Testis (tissue), 3 donors: Measurements from ENCODE around the gene BST2. TPM values are rescaled to one million over a fixed set of nuclear protein-coding genes. Genes with fewer than 3 reads are reported as not detected.

Source experiments
- DNase-seq: peaks from one replicate; pipeline ENCODE4 v3.0.0-alpha.2; 2019
- H3K27ac ChIP-seq, 2 donors: fragments of 200-600 bp; sonication (generic); one replicate each; pipeline ENCODE4 v1.5.1; 2019
- H3K27me3 ChIP-seq: fragments of 200-600 bp; sonication (generic); one replicate; pipeline ENCODE4 v1.5.1; 2019
- H3K36me3 ChIP-seq: fragments of 200-600 bp; sonication (generic); one replicate; pipeline ENCODE4 v1.5.1; 2017; ENCODE audit warnings: low read depth; ENCODE audit errors: missing control alignments
- H3K4me1 ChIP-seq: fragments of 200-600 bp; sonication (generic); one replicate; pipeline ENCODE4 v1.5.1; 2019
- H3K4me3 ChIP-seq, 2 donors: fragments of 200-600 bp; sonication (generic); one replicate each; pipeline ENCODE4 v1.5.1; 2017 to 2019
- H3K9me3 ChIP-seq: fragments of 200-600 bp; sonication (generic); one replicate; pipeline ENCODE4 v1.5.1; 2017
- POLR2A ChIP-seq: fragments of 450-650 bp; IDR thresholded peaks from one replicate; pipeline ENCODE4 v1.6.1; 2017; ENCODE audit warnings: antibody characterized with exemption, mild to moderate bottlenecking, moderate library complexity
- WGBS, 2 donors: methylation state at CpG; one replicate each; pipeline ENCODE4 v1.1.5; 2018; 5-methylcytosine and 5-hydroxymethylcytosine counted together
- intact Hi-C: fragments of 100-400 bp; cut with DNase I; formaldehyde crosslinking; loops from one replicate; pipeline ENCODE4 v1.15.1; 2023; ENCODE audit warnings: low total_unique reads
- polyA plus RNA-seq: library from polyadenylated mRNA; stranded (reverse); fragments of 350-450 nt; fragmentation: Illumina TruSeq; extraction: RNeasy Lipid Tissue Mini Kit (QIAGEN cat#74804); gene quantifications from one replicate; pipeline ENCODE4 v1.2.3, GENCODE V29; 2014; ENCODE audit warnings: low read depth, low replicate concordance; ENCODE audit not compliant: insufficient read depth
- total RNA-seq, 2 donors: library from RNA; depleted of rRNA; stranded (reverse); fragments of >200 nt; gene quantifications; one replicate each; pipeline ENCODE4 v1.2.3, GENCODE V29; 2016
- TF ChIP-seq, protein P1 (sequence below), 3 experiments: fragments of 450-650 bp in 2 of 3; fragments of 200-600 bp in 1 of 3; sonication (generic) in 1 of 3; IDR thresholded peaks; one replicate each; pipeline ENCODE4 v1.5.1; 2016 to 2019; ENCODE audit warnings: antibody characterized with exemption in 3 of 3, mild to moderate bottlenecking in 2 of 3, moderate library complexity in 1 of 3

BST2 gene
- total and polyA plus RNA-seq, 3 donors from 2014 or later = 37.4 to 71.4 (median 64.4) TPM

DNA sequence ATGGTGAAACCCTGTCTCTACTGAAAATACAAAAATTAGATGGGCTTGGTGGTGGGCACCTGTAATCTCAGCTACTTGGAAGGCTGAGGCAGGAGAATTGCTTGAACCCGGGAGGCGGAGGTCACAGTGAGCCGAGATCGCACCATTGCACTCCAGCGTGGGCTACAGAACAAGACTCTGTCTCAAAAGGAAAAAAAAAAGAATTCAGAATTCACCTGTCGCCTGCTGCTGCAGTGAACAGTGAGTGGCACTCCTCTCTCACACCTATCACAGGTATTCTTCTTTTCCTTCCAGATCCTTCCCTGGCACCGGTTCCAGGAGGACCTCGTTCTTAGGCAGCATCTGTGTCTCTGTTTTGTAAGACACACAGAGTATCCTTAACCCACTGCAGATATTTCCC lies 8.7 kb upstream of the BST2 start:
- TF ChIP-seq, protein P1, sequence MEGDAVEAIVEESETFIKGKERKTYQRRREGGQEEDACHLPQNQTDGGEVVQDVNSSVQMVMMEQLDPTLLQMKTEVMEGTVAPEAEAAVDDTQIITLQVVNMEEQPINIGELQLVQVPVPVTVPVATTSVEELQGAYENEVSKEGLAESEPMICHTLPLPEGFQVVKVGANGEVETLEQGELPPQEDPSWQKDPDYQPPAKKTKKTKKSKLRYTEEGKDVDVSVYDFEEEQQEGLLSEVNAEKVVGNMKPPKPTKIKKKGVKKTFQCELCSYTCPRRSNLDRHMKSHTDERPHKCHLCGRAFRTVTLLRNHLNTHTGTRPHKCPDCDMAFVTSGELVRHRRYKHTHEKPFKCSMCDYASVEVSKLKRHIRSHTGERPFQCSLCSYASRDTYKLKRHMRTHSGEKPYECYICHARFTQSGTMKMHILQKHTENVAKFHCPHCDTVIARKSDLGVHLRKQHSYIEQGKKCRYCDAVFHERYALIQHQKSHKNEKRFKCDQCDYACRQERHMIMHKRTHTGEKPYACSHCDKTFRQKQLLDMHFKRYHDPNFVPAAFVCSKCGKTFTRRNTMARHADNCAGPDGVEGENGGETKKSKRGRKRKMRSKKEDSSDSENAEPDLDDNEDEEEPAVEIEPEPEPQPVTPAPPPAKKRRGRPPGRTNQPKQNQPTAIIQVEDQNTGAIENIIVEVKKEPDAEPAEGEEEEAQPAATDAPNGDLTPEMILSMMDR (IDR thresholded peaks at IDR 0.05) = no peak
- no peak for TF ChIP-seq POLR2A
- Histone ChIP-seq H3K36me3 (no peaks in the 10 kb centered on the region), H3K27ac (peak overlapping the region; percentile 9 to 76), H3K4me3 (no peak overlapping the region), H3K4me1 (peaks cover 12% of the 10 kb centered on the region), H3K27me3 (no peaks in the 10 kb centered on the region), H3K9me3 (no peaks in the 10 kb centered on the region)
- DNase-seq = no peak
- intact Hi-C loops = no loop called here
- WGBS, 2 donors = 89% methylated on average over 8 of the region's 8 CpGs

DNA sequence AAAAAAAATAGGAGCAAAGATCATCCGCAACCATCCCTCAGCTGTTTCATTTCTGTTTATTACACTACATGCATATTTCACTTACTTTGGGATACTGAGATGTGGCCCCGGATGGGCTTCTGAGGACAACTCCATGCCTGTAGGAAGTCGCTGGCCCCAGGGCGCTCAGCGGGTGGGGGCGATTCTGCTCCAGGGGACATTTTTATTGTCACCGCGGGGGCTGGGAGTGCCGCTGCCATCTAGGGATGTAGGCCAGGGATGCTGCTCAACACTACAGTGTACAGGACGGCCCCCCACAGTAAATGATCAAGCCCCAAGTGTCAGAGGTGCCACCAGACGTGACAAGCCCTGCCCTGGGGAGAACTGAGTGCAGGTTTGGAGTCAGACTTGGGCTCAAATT lies 6.4 kb upstream of the BST2 start:
- H3K9me3 ChIP-seq = no peaks in the 10 kb centered on the region
- no peak overlapping the region for H3K4me3 ChIP-seq
- DNase-seq = no peak
- TF ChIP-seq POLR2A = no peak
- TF ChIP-seq, protein P1 (IDR thresholded peaks at IDR 0.05) = no peak
- no peaks in the 10 kb centered on the region for H3K27me3 ChIP-seq
- H3K27ac ChIP-seq = peak overlapping the region in 1 of 2 donors; percentile 36
- peaks cover 8% of the 10 kb centered on the region for H3K4me1 ChIP-seq
- H3K36me3 ChIP-seq = no peaks in the 10 kb centered on the region
- 89 to 91% methylated on average over 11 of the region's 11 CpGs for WGBS, 2 donors
- intact Hi-C loops = no loop called here

DNA sequence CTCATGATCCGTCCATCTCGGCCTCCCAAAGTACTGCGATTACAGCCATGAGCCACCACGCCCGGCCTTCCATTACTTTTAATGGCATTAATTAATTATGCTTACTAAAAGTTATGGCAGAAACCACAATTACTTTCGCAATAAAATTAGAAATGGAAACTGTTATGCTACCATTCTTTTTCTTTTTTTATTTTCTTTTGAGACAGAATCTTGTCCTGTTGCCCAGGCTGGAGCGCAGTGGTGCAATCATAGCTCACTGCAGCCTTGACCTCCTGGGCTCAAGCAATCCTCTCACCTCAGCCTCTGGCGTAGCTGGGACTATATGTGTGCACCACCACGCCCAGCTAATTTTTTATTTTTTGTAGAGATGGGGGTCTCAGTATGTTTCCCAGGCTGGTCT lies 4.6 kb upstream of the BST2 start:
- Histone ChIP-seq H3K27me3 (no peaks in the 10 kb centered on the region), H3K9me3 (no peaks in the 10 kb centered on the region), H3K4me1 (peaks cover 16% of the 10 kb centered on the region), H3K27ac (no peak overlapping the region), H3K36me3 (no peaks in the 10 kb centered on the region), H3K4me3 (no peak overlapping the region)
- TF ChIP-seq, protein P1 (IDR thresholded peaks at IDR 0.05) = no peak
- no peak for TF ChIP-seq POLR2A
- intact Hi-C loops = no loop called here
- peak; percentile 55 for DNase-seq
- WGBS, 2 donors = 77 to 89% methylated on average over 9 of the region's 9 CpGs

DNA sequence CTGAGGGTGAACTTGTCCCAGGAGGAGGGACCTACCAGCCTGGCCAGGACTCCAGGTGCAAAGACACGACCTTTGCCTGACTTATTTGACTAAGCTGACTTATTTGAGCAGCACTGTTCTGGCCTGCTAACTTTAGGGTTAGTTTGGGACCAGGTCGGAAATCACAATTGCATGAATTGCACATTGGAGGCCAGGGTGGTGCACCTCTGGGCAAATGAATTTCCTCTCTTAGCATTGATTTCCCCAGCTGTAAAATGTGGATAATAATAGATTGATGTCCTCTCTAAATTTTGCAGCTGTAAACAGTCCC lies 1.4 kb upstream of the BST2 start:
- Histone ChIP-seq H3K4me1 (peaks cover 8% of the 10 kb centered on the region), H3K27ac (peak overlapping the region; percentile 85 to 94), H3K27me3 (no peaks in the 10 kb centered on the region), H3K36me3 (no peaks in the 10 kb centered on the region), H3K9me3 (no peaks in the 10 kb centered on the region), H3K4me3 (peak overlapping the region in 1 of 2 donors; percentile 38)
- no peak for DNase-seq
- intact Hi-C loops = no loop called here
- 37 to 53% methylated on average over 2 of the region's 2 CpGs for whole genome bisulfite sequencing, 2 donors
- TF ChIP-seq POLR2A = no peak
- TF ChIP-seq, protein P1 (IDR thresholded peaks at IDR 0.05) = no peak

DNA sequence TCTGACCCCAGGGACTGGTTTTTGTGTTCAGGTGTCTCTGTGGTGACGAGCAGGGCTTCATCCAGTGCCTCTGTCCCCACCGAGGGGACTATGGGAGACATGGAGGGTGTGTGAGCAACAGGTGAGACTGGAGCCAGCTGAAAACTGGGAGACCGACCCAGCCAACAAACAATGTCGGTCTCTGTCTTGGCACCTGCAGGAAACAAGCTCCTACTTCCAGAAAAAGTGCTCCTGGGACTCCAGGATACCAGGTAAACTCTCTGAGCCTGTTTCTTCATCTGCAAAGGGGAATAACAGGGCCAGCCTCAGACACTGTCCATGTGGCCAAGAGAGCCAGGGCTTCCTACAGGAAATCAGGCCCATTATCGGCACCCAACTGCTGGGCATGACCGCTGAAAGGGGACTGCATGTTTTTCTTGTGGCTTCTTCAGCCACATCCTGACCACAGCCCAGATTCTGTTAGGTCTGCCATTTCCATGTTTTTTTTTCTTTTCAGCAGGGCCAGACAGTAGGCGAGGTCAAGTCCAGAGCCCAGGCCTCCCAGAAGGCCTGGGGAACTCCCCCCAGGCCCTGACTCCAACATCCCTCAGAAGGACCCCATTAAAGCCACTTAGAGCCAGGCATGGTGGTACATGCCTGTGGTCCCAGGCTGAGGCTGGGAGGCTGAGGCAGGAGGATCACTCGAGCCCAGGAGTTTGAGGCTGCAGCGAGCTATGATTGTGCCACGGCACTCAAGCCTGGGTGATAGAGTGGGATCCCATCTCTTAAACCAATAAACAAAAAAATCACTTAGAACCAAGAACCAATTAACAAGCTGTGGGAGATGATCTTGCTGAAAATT lies 836 bp upstream of the BST2 start:
- intact Hi-C loops = no loop called here
- TF ChIP-seq POLR2A = no peak
- TF ChIP-seq, protein P1 (IDR thresholded peaks at IDR 0.05) = no peak
- Histone ChIP-seq H3K4me1 (peaks cover 8% of the 10 kb centered on the region), H3K9me3 (no peaks in the 10 kb centered on the region), H3K36me3 (no peaks in the 10 kb centered on the region), H3K27ac (peak overlapping the region; percentile 85 to 94), H3K4me3 (peak overlapping the region; percentile 56 to 66), H3K27me3 (no peaks in the 10 kb centered on the region)
- DNase-seq = no peak
- WGBS, 2 donors = 66 to 70% methylated on average over 10 of the region's 10 CpGs
